ENCODE results near the gene MSRB2. TPM values are rescaled to one million over a fixed set of nuclear protein-coding genes. Genes with fewer than 3 reads are reported as not detected.
A peak's percentile ranks its signal among the peaks of the same experiment; 100 is the strongest.
"Not testable (repeated sequence)": the region's sequence is repeated elsewhere in the genome, so short reads cannot be mapped to it uniquely, and the experiment has no call there.

The MSRB2 gene
- 10.8 TPM for total RNA-seq

GRCh38 chr10:23095404-23095965, at the start of gene MSRB2:
TSS of gene MSRB2 (plus strand) at chr10:23095579. CDS start at chr10:23095609, 30 bp downstream.
- DNase-seq, result peak; percentile 95

GRCh38 chr10:23046027-23046426, 49.4 kb upstream of the MSRB2 start:
- DNase-seq, result no peak

- no peak for DNase-seq
These were observed 48.0 kb upstream of the MSRB2 start for GRCh38 chr10:23047201-23048050.

GRCh38 chr10:23048191-23048590, 47.2 kb upstream of the MSRB2 start:
- no peak for DNase-seq

GRCh38 chr10:23051278-23051677, 44.1 kb upstream of the MSRB2 start:
- no peak for DNase-seq

- DNase-seq, result no peak
These were observed 43.5 kb upstream of the MSRB2 start for GRCh38 chr10:23051855-23052331.

GRCh38 chr10:23053036-23053435, 42.3 kb upstream of the MSRB2 start:
- no peak for DNase-seq

- no peak for DNase-seq
These were observed 39.8 kb upstream of the MSRB2 start for GRCh38 chr10:23055424-23056185.

GRCh38 chr10:23056186-23056579, 39.2 kb upstream of the MSRB2 start:
- no peak for DNase-seq

GRCh38 chr10:23058366-23058765, 37.0 kb upstream of the MSRB2 start:
- no peak for DNase-seq

- no peak for DNase-seq
These were observed 34.5 kb upstream of the MSRB2 start for GRCh38 chr10:23060918-23061317.

- peak; percentile 12 for DNase-seq
These were observed 32.1 kb upstream of the MSRB2 start for GRCh38 chr10:23063045-23063972.

- no peak for DNase-seq
These were observed 31.2 kb upstream of the MSRB2 start for GRCh38 chr10:23063973-23064812.

GRCh38 chr10:23064813-23065114, 30.6 kb upstream of the MSRB2 start:
- DNase-seq, result not testable (repeated sequence)

- DNase-seq, result peak; percentile 42
These were observed 30.0 kb upstream of the MSRB2 start for GRCh38 chr10:23065181-23065948.

GRCh38 chr10:23067337-23067736, 28.0 kb upstream of the MSRB2 start:
- no peak for DNase-seq

GRCh38 chr10:23067939-23068775, 27.2 kb upstream of the MSRB2 start:
- peak; percentile 7 for DNase-seq

GRCh38 chr10:23069019-23069815, 26.2 kb upstream of the MSRB2 start:
- DNase-seq, result no peak
